Caco-2 (cell line): ENCODE results near the gene GPR137. TPM values are rescaled to one million over a fixed set of nuclear protein-coding genes. Genes with fewer than 3 reads are reported as not detected.

ENCODE experiments used
- BruUV-seq: library from RNA; stranded (reverse); fragments of 400-500 nt; replicated peaks from 2 replicates; lab custom pipeline; 2021; lab: Mats Ljungman, UMichigan
- CTCF ChIA-PET: fragments of 300-600 bp; sonication (Branson Sonifier 250); formaldehyde crosslinking; loops from one replicate; lab custom pipeline; 2022; ENCODE audit warnings: antibody characterized with exemption; lab: Charles Lee
- POLR2A ChIA-PET: fragments of 300-600 bp; sonication (Branson Sonifier 250); formaldehyde crosslinking; loops from one replicate; lab custom pipeline; 2022; ENCODE audit warnings: antibody characterized with exemption; lab: Charles Lee
- DNase-seq, 2 experiments: peaks; one replicate each; pipeline versions ENCODE4 v3.0.0 to v3.0.0-alpha.2; 2020 to 2022
- H3K27me3 ChIP-seq: replicated peaks from 2 replicates; pipeline ENCODE4 v1.6.0; 2011; ENCODE audit warnings: low read length; ENCODE audit not compliant: control insufficient read depth, insufficient read depth
- H3K36me3 ChIP-seq: 2 replicates; pipeline ENCODE4 v1.5.1; 2011; ENCODE audit warnings: low read length; ENCODE audit not compliant: control insufficient read depth, insufficient read depth
- H3K4me1 ChIP-seq: fragments of 250-450 bp; sonication (Bioruptor Pico); 2 replicates; pipeline ENCODE4 v1.5.1; 2020; ENCODE audit warnings: mild to moderate bottlenecking
- H3K4me3 ChIP-seq: 2 replicates; pipeline ENCODE4 v1.5.1; 2011; ENCODE audit warnings: low read depth, mild to moderate bottlenecking, control low read depth, low read length
- H3K9me3 ChIP-seq: fragments of 250-450 bp; sonication (Bioruptor Pico); 2 replicates; pipeline ENCODE4 v1.5.1; 2020; ENCODE audit warnings: mild to moderate bottlenecking, moderate library complexity
- H3K27ac Mint-ChIP-seq: one replicate; pipeline ENCODE4 v1.8.0; 2022; ENCODE audit warnings: mixed read lengths; ENCODE audit not compliant: unreplicated experiment
- H3K27me3 Mint-ChIP-seq: one replicate; pipeline ENCODE4 v1.8.0; 2022; ENCODE audit warnings: mixed read lengths; ENCODE audit not compliant: insufficient read depth, unreplicated experiment
- H3K36me3 Mint-ChIP-seq: one replicate; pipeline ENCODE4 v1.8.0; 2022; ENCODE audit warnings: mild to moderate bottlenecking, mixed read lengths; ENCODE audit not compliant: insufficient read depth, unreplicated experiment
- H3K4me1 Mint-ChIP-seq: one replicate; pipeline ENCODE4 v1.8.0; 2022; ENCODE audit warnings: low read depth, mixed read lengths; ENCODE audit not compliant: unreplicated experiment
- H3K4me3 Mint-ChIP-seq: one replicate; pipeline ENCODE4 v1.8.0; 2022; ENCODE audit warnings: mild to moderate bottlenecking, moderate library complexity, mixed read lengths; ENCODE audit not compliant: unreplicated experiment
- H3K9me3 Mint-ChIP-seq: one replicate; pipeline ENCODE4 v1.8.0; 2022; ENCODE audit warnings: mixed read lengths; ENCODE audit not compliant: unreplicated experiment
- CTCF ChIP-seq, 2 experiments: fragments of 200-600 bp in 1 of 2; IDR thresholded peaks; 1 replicate in 1 of 2; 2 replicates in 1 of 2; pipeline versions ENCODE4 v1.5.1 to v1.8.0; 2011 to 2022; ENCODE audit warnings: antibody characterized with exemption in 1 of 2, control low read depth in 1 of 2, inconsistent platforms in 1 of 2, low read depth in 1 of 2, low read length in 1 of 2, mild to moderate bottlenecking in 1 of 2, moderate library complexity in 1 of 2; ENCODE audit not compliant: insufficient read depth in 1 of 2, severe bottlenecking in 1 of 2, unreplicated experiment in 1 of 2
- intact Hi-C: fragments of 100-400 bp; cut with micrococcal nuclease; formaldehyde crosslinking; loops from one replicate; pipeline ENCODE4 v1.10.0; 2022; ENCODE audit not compliant: unreplicated experiment
- total RNA-seq: library from RNA; stranded (reverse); gene quantifications from 2 replicates; pipeline ENCODE4 v1.2.3, GENCODE V29; 2022

The GPR137 gene
- total RNA-seq, 1 experiment from 2014 or later = 58.5 TPM

- Histone ChIP-seq H3K9me3 (no peaks in the 10 kb centered on the region), H3K36me3 (peaks cover 2% of the 10 kb centered on the region), H3K27me3 (no peaks in the 10 kb centered on the region), H3K4me3 (no peak overlapping the region), H3K4me1 (no peaks in the 10 kb centered on the region)
- Mint-ChIP-seq H3K27me3 (no peaks in the 10 kb centered on the region), H3K36me3 (peaks cover 21% of the 10 kb centered on the region), H3K4me3 (no peak overlapping the region), H3K4me1 (peaks cover 4% of the 10 kb centered on the region), H3K27ac (no peak overlapping the region), H3K9me3 (no peaks in the 10 kb centered on the region)
- no TSS peak for BruUV-seq
- intact Hi-C loops = no loop called here
- CTCF ChIA-PET = interaction anchor here (1.0 to 1.3 kb wide), 2 partner anchors 8 to 22 kb away, joined by 4 read pairs; no protein-coding TSS in a partner anchor
- no peak for TF ChIP-seq CTCF (IDR thresholded peaks at IDR 0.05; ENCODE audit: insufficient read depth in 1 of 2, low read depth in 1 of 2, low read length in 1 of 2, severe bottlenecking in 1 of 2, unreplicated experiment in 1 of 2)
- POLR2A ChIA-PET = no interaction called here
- no peak for DNase-seq
Observed at GRCh38 chr11:64278576-64279190, 7.0 kb upstream of the GPR137 start.

GRCh38 chr11:64281957-64282770 lies 3.5 kb upstream of the GPR137 start:
- no TSS peak for BruUV-seq
- Mint-ChIP-seq H3K27ac (no peak overlapping the region), H3K9me3 (no peaks in the 10 kb centered on the region), H3K4me1 (peaks cover 14% of the 10 kb centered on the region), H3K27me3 (no peaks in the 10 kb centered on the region), H3K36me3 (peaks cover 22% of the 10 kb centered on the region), H3K4me3 (no peak overlapping the region)
- peaks cover 5% of the 10 kb centered on the region for H3K4me1 ChIP-seq
- no peak for DNase-seq
- no peak for TF ChIP-seq CTCF (IDR thresholded peaks at IDR 0.05; ENCODE audit: insufficient read depth in 1 of 2, low read depth in 1 of 2, low read length in 1 of 2, severe bottlenecking in 1 of 2, unreplicated experiment in 1 of 2)
- H3K4me3 ChIP-seq = no peak overlapping the region
- ChIA-PET CTCF (interaction anchor here (0.6 to 0.7 kb wide), 2 partner anchors 11 to 119 kb away, joined by 3 read pairs; no protein-coding TSS in a partner anchor), POLR2A (no interaction called here)
- no peaks in the 10 kb centered on the region for H3K9me3 ChIP-seq
- H3K36me3 ChIP-seq = no peaks in the 10 kb centered on the region; the same call in none of the 2 replicates
- no peaks in the 10 kb centered on the region for H3K27me3 ChIP-seq
- intact Hi-C loops = no loop called here

- Histone ChIP-seq H3K27me3 (no peaks in the 10 kb centered on the region), H3K4me3 (no peak overlapping the region), H3K4me1 (peaks cover 5% of the 10 kb centered on the region), H3K36me3 (no peaks in the 10 kb centered on the region; the same call in none of the 2 replicates), H3K9me3 (no peaks in the 10 kb centered on the region)
- Mint-ChIP-seq H3K27me3 (no peaks in the 10 kb centered on the region), H3K4me1 (peaks cover 14% of the 10 kb centered on the region), H3K4me3 (peak overlapping the region; percentile 82), H3K27ac (no peak overlapping the region), H3K36me3 (peaks cover 23% of the 10 kb centered on the region), H3K9me3 (no peaks in the 10 kb centered on the region)
- ChIA-PET CTCF (interaction anchor here (2.8 kb wide), 1 partner anchor 13 kb away, joined by 15 read pairs; no protein-coding TSS in a partner anchor), POLR2A (no interaction called here)
- BruUV-seq = no TSS peak
- no peak for TF ChIP-seq CTCF (IDR thresholded peaks at IDR 0.05; ENCODE audit: insufficient read depth in 1 of 2, low read depth in 1 of 2, low read length in 1 of 2, severe bottlenecking in 1 of 2, unreplicated experiment in 1 of 2)
- intact Hi-C loops = no loop called here
- no peak for DNase-seq
Observed at GRCh38 chr11:64283092-64283491, 2.6 kb upstream of the GPR137 start.
